HCT116 (cell line): ENCODE results near the gene GPR171. TPM values are rescaled to one million over a fixed set of nuclear protein-coding genes. Genes with fewer than 3 reads are reported as not detected.

ENCODE experiments used
- ATAC-seq: fragments of 200-7000 bp; cut with Tn5 transposase; 2 replicates; pipeline ENCODE4 v1.9.1; 2020; ENCODE audit warnings: mild to moderate bottlenecking, moderate library complexity
- BruUV-seq: library from RNA; stranded (reverse); fragments of 400-500 nt; replicated peaks from 2 replicates; lab custom pipeline; 2021; lab: Mats Ljungman, UMichigan
- CTCF ChIA-PET: fragments of 300-600 bp; sonication (Branson Sonifier 250); formaldehyde crosslinking; loops from one replicate; lab custom pipeline; 2021; ENCODE audit warnings: antibody characterized with exemption; lab: Charles Lee
- POLR2A ChIA-PET: fragments of 300-600, 350-600 bp; sonication (Branson Sonifier 250); formaldehyde crosslinking; loops from one replicate; lab custom pipeline; 2021; ENCODE audit warnings: antibody characterized with exemption; lab: Charles Lee
- RAD21 ChIA-PET, 2 experiments: fragments of 300-600 bp; sonication (Branson Sonifier 250); formaldehyde crosslinking; loops; one replicate each; lab custom pipeline; 2023; ENCODE audit warnings: low total read pairs in 2 of 2; ENCODE audit not compliant: uncharacterized antibody in 2 of 2, unreplicated experiment in 2 of 2, low non-redundant PET in 1 of 2; lab: Charles Lee
- DNase-seq: peaks from one replicate; pipeline ENCODE4 v3.0.0-alpha.2; 2010; ENCODE audit warnings: low read depth, low spot score
- H2AFZ ChIP-seq: fragments of 200-600 bp; shearing (Covaris generic), sonication (generic); 2 replicates; pipeline ENCODE4 v1.6.1; 2017; ENCODE audit warnings: low read depth, mixed run types, mixed read lengths, antibody characterized with exemption, low read length; ENCODE audit not compliant: poor library complexity, severe bottlenecking
- H3K27ac ChIP-seq: 2 replicates; pipeline ENCODE4 v1.5.1; 2012; ENCODE audit warnings: low read depth, low read length
- H3K27me3 ChIP-seq: fragments of 200-600 bp; sonication (generic); 2 replicates; pipeline ENCODE4 v1.6.1; 2016; ENCODE audit warnings: mixed run types, low read length, mixed read lengths; ENCODE audit not compliant: insufficient read depth
- H3K36me3 ChIP-seq, 2 experiments: fragments of 200-500 bp in 1 of 2; fragments of 200-600 bp in 1 of 2; sonication (Bioruptor generic) in 1 of 2; sonication (generic) in 1 of 2; 2 replicates each; pipeline versions ENCODE4 v1.5.1 to v1.6.1; 2014 to 2016; ENCODE audit warnings: low read length in 2 of 2, inconsistent platforms in 1 of 2, mixed read lengths in 1 of 2, mixed run types in 1 of 2; ENCODE audit not compliant: insufficient read depth in 2 of 2, control insufficient read depth in 1 of 2
- H3K4me1 ChIP-seq, 2 experiments: fragments of 200-600 bp in 1 of 2; sonication (generic) in 1 of 2; 2 replicates each; pipeline versions ENCODE4 v1.5.1 to v1.6.1; 2012 to 2017; ENCODE audit warnings: low read length in 2 of 2, inconsistent platforms in 1 of 2, mild to moderate bottlenecking in 1 of 2, mixed read lengths in 1 of 2, mixed run types in 1 of 2, moderate library complexity in 1 of 2; ENCODE audit not compliant: insufficient read depth in 2 of 2, control insufficient read depth in 1 of 2
- H3K4me2 ChIP-seq: fragments of 200-600 bp; sonication (generic); 2 replicates; pipeline ENCODE4 v1.6.1; 2017; ENCODE audit warnings: mixed run types, low read length, mixed read lengths
- H3K4me3 ChIP-seq, 2 experiments: fragments of 200-600 bp in 1 of 2; sonication (generic) in 1 of 2; replicated peaks in 1 of 2; 2 replicates each; pipeline ENCODE4 v1.5.1; 2011 to 2016; ENCODE audit warnings: low read length in 2 of 2, control low read depth in 1 of 2, low read depth in 1 of 2, mild to moderate bottlenecking in 1 of 2, mixed read lengths in 1 of 2, mixed run types in 1 of 2
- H3K79me2 ChIP-seq: fragments of 200-600 bp; sonication (generic); 2 replicates; pipeline ENCODE4 v1.6.1; 2017; ENCODE audit warnings: mild to moderate bottlenecking, mixed run types, low read length, moderate library complexity, mixed read lengths; ENCODE audit not compliant: insufficient read depth
- H3K9ac ChIP-seq: fragments of 200-600 bp; sonication (generic); 2 replicates; pipeline ENCODE4 v1.6.1; 2016; ENCODE audit warnings: low read length, mixed read lengths
- H3K9me2 ChIP-seq: fragments of 200-600 bp; sonication (generic), shearing (Covaris generic); 2 replicates; pipeline ENCODE4 v1.6.1; 2017; ENCODE audit warnings: mixed run types, mild to moderate bottlenecking, moderate library complexity; ENCODE audit not compliant: insufficient read depth
- H3K9me3 ChIP-seq, 2 experiments: fragments of 200-500 bp in 1 of 2; fragments of 200-600 bp in 1 of 2; sonication (Bioruptor generic) in 1 of 2; sonication (generic) in 1 of 2; 2 replicates each; pipeline ENCODE4 v1.6.1; 2014 to 2017; ENCODE audit warnings: low read length in 2 of 2, mixed read lengths in 2 of 2, inconsistent platforms in 1 of 2, low read depth in 1 of 2, mild to moderate bottlenecking in 1 of 2, mixed run types in 1 of 2, moderate library complexity in 1 of 2; ENCODE audit not compliant: control insufficient read depth in 1 of 2, insufficient read depth in 1 of 2
- H4K20me1 ChIP-seq: fragments of 200-600 bp; sonication (generic), shearing (Covaris generic); 2 replicates; pipeline ENCODE4 v1.6.1; 2017; ENCODE audit warnings: mixed run types, mild to moderate bottlenecking, moderate library complexity; ENCODE audit not compliant: insufficient read depth
- CBX3 ChIP-seq: IDR thresholded peaks from 2 replicates; pipeline ENCODE4 v1.6.1; 2012; ENCODE audit warnings: low read depth
- POLR2AphosphoS5 ChIP-seq: IDR thresholded peaks from 2 replicates; pipeline ENCODE4 v1.6.1; 2011; ENCODE audit warnings: mild to moderate bottlenecking, low read depth, low read length, moderate library complexity
- SRF ChIP-seq: IDR thresholded peaks from 2 replicates; pipeline ENCODE4 v1.6.1; 2012; ENCODE audit warnings: low read depth
- intact Hi-C: fragments of 100-400 bp; cut with micrococcal nuclease; formaldehyde crosslinking; loops from 2 replicates; pipeline ENCODE4 v1.10.0; 2022
- total RNA-seq: library from RNA; stranded (reverse); gene quantifications from one replicate; pipeline ENCODE4 v1.2.1, GENCODE V29; 2021; ENCODE audit not compliant: unreplicated experiment
- TF ChIP-seq, protein P1 (sequence below), 3 experiments: fragments of 200-600 bp in 1 of 3; sonication (generic) in 1 of 3; IDR thresholded peaks in 2 of 3; conservative IDR thresholded peaks in 1 of 3; 2 replicates each; pipeline ENCODE4 v1.5.1; 2012 to 2017; ENCODE audit warnings: low read depth in 2 of 3, low read length in 2 of 3, antibody characterized with exemption in 1 of 3, borderline replicate concordance in 1 of 3, control low read depth in 1 of 3, mild to moderate bottlenecking in 1 of 3, mixed read lengths in 1 of 3, mixed run types in 1 of 3, moderate library complexity in 1 of 3; ENCODE audit not compliant: insufficient read depth in 1 of 3
- TF ChIP-seq, protein P2 (sequence below): IDR thresholded peaks from 2 replicates; pipeline ENCODE4 v1.6.1; 2012

GPR171 gene
- total RNA-seq, 1 experiment from 2014 or later: not detected

GRCh38 chr3:151214459-151214858 is 11.4 kb upstream of the GPR171 start:
- ChIA-PET RAD21 (interaction anchor here in 1 of 2 experiments (0.6 kb wide), 1 partner anchor 223 kb away, joined by 3 read pairs; no protein-coding TSS in a partner anchor), POLR2A (no interaction called here), CTCF (interaction anchor here (0.6 kb wide), 1 partner anchor 10 kb away, joined by 3 read pairs; no protein-coding TSS in a partner anchor)
- no peaks in the 10 kb centered on the region for H3K9me2 ChIP-seq
- no TSS peak for BruUV-seq
- no peaks in the 10 kb centered on the region for H3K27me3 ChIP-seq
- no peaks in the 10 kb centered on the region for H4K20me1 ChIP-seq
- no peak for DNase-seq
- intact Hi-C loops: no loop called here
- H3K9ac ChIP-seq: no peak overlapping the region
- no peak overlapping the region for H3K4me2 ChIP-seq
- no peak overlapping the region for H3K27ac ChIP-seq
- peak; percentile 59; the same call in 1 of the 2 replicates for ATAC-seq
- H3K36me3 ChIP-seq: no peaks in the 10 kb centered on the region
- no peak overlapping the region for H2AFZ ChIP-seq
- TF ChIP-seq, protein P1, sequence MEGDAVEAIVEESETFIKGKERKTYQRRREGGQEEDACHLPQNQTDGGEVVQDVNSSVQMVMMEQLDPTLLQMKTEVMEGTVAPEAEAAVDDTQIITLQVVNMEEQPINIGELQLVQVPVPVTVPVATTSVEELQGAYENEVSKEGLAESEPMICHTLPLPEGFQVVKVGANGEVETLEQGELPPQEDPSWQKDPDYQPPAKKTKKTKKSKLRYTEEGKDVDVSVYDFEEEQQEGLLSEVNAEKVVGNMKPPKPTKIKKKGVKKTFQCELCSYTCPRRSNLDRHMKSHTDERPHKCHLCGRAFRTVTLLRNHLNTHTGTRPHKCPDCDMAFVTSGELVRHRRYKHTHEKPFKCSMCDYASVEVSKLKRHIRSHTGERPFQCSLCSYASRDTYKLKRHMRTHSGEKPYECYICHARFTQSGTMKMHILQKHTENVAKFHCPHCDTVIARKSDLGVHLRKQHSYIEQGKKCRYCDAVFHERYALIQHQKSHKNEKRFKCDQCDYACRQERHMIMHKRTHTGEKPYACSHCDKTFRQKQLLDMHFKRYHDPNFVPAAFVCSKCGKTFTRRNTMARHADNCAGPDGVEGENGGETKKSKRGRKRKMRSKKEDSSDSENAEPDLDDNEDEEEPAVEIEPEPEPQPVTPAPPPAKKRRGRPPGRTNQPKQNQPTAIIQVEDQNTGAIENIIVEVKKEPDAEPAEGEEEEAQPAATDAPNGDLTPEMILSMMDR (IDR thresholded peaks at IDR 0.05 in 2 of 3, conservative IDR thresholded peaks at IDR 0.05 in 1 of 3; ENCODE audit: borderline replicate concordance in 1 of 3, insufficient read depth in 1 of 3, low read depth in 2 of 3, low read length in 2 of 3): peak in 2 of 3 experiments; percentile 30 to 36; a peak in 3 of 6 replicates
- TF ChIP-seq, protein P2, sequence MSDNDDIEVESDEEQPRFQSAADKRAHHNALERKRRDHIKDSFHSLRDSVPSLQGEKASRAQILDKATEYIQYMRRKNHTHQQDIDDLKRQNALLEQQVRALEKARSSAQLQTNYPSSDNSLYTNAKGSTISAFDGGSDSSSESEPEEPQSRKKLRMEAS: no peak
- H3K9me3 ChIP-seq: no peaks in the 10 kb centered on the region
- H3K4me1 ChIP-seq: peaks cover 0 to 18% of the 10 kb centered on the region in 2 experiments; a peak in 3 of 4 replicates
- H3K79me2 ChIP-seq: no peaks in the 10 kb centered on the region
- no peak overlapping the region for H3K4me3 ChIP-seq

DNA sequence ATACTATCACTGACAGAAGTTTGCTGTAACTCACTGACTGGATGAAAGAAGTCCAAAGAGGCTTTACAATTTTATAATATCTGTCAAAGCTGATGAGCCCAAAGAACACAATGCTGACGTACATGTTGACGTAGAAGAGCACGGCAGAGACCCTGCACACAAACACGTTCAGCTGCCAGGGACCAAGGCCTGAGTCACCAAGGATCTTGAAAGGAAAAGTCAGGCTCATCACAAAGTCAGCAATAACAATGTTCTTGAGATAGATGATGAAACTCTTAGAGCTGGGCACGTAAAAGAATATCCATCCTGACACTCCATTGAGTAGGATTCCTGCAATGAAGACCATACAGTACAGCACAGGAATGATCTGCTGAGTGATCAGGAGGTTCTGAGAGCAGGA is 10.9 kb upstream of the GPR171 start:
- CTCF ChIA-PET: no interaction called here

More for the DNA sequence above, 10.9 kb upstream of the GPR171 start:
- BruUV-seq: no TSS peak
- TF ChIP-seq CBX3: no peak
- no peak for TF ChIP-seq SRF
- TF ChIP-seq POLR2AphosphoS5: no peak
- H3K9me2 ChIP-seq: no peaks in the 10 kb centered on the region
- H3K27ac ChIP-seq: no peak overlapping the region
- peaks cover 0 to 13% of the 10 kb centered on the region in 2 experiments; a peak in 3 of 4 replicates for H3K4me1 ChIP-seq
- ATAC-seq: no peak
- intact Hi-C loops: no loop called here
- H3K27me3 ChIP-seq: no peaks in the 10 kb centered on the region
- no peak overlapping the region for H2AFZ ChIP-seq
- H3K36me3 ChIP-seq: no peaks in the 10 kb centered on the region
- RAD21 ChIA-PET: no interaction called here
- H3K4me3 ChIP-seq: no peak overlapping the region
- no peak overlapping the region for H3K4me2 ChIP-seq
- no peaks in the 10 kb centered on the region for H3K9me3 ChIP-seq
- POLR2A ChIA-PET: no interaction called here
- no peak overlapping the region for H3K9ac ChIP-seq
- H3K79me2 ChIP-seq: no peaks in the 10 kb centered on the region
- H4K20me1 ChIP-seq: no peaks in the 10 kb centered on the region
- DNase-seq: no peak
